ENCODE measurements around the gene MZF1.
A peak's percentile ranks its signal among the peaks of the same experiment; 100 is the strongest.

The MZF1 gene

GRCh38 chr19:58531034-58531840 lies 41.9 kb downstream of the MZF1 start:
- H3K4me3 ChIP-seq (replicated peaks in 1 of 2; ENCODE audit: low read depth in 2 of 2, low read length in 2 of 2) = no peak overlapping the region

GRCh38 chr19:58529405-58529804 lies 43.7 kb downstream of the MZF1 start:
- no peak for DNase-seq (ENCODE audit: low read depth in 2 of 2)
- H3K4me3 ChIP-seq (replicated peaks in 1 of 2; ENCODE audit: low read depth in 2 of 2, low read length in 2 of 2) = no peak overlapping the region
- no peak for TF ChIP-seq CTCF (IDR thresholded peaks at IDR 0.05; ENCODE audit: low read depth, low read length)

More at GRCh38 chr19:58531034-58531840, 41.9 kb downstream of the MZF1 start:
- no peak for DNase-seq (ENCODE audit: low read depth in 2 of 2)
- no peak for TF ChIP-seq CTCF (IDR thresholded peaks at IDR 0.05; ENCODE audit: low read depth, low read length)

- TF ChIP-seq CTCF (IDR thresholded peaks at IDR 0.05; ENCODE audit: low read depth, low read length) = no peak
- H3K4me3 ChIP-seq (replicated peaks in 1 of 2; ENCODE audit: low read depth in 2 of 2, low read length in 2 of 2) = no peak overlapping the region
- DNase-seq (ENCODE audit: low read depth in 2 of 2) = no peak
These were observed 50.4 kb downstream of the MZF1 start for GRCh38 chr19:58522709-58523108.

GRCh38 chr19:58521651-58522050 lies 51.5 kb downstream of the MZF1 start:
- no peak for TF ChIP-seq CTCF (IDR thresholded peaks at IDR 0.05; ENCODE audit: low read depth, low read length)
- no peak for DNase-seq (ENCODE audit: low read depth in 2 of 2)
- no peak overlapping the region for H3K4me3 ChIP-seq (replicated peaks in 1 of 2; ENCODE audit: low read depth in 2 of 2, low read length in 2 of 2)

- H3K4me3 ChIP-seq (replicated peaks in 1 of 2; ENCODE audit: low read depth in 2 of 2, low read length in 2 of 2) = peak overlapping the region; percentile 84 to 85
- DNase-seq (ENCODE audit: low read depth in 2 of 2) = no peak
These were observed 52.9 kb downstream of the MZF1 start for GRCh38 chr19:58520257-58520599.

GRCh38 chr19:58519355-58520256 lies 53.5 kb downstream of the MZF1 start, which contains the start of gene ZBTB45:
ZBTB45 (minus strand) TSS chr19:58519810; CDS start chr19:58517673, 2,137 bp downstream.
- peak; percentile 55 for TF ChIP-seq CTCF (IDR thresholded peaks at IDR 0.05; ENCODE audit: low read depth, low read length)
- peak; percentile 98 for DNase-seq (ENCODE audit: low read depth in 2 of 2)
- H3K4me3 ChIP-seq (replicated peaks in 1 of 2; ENCODE audit: low read depth in 2 of 2, low read length in 2 of 2) = peak within 1 kb of the TSS; percentile 84 to 85

More at GRCh38 chr19:58520257-58520599, 52.9 kb downstream of the MZF1 start:
- no peak for TF ChIP-seq CTCF (IDR thresholded peaks at IDR 0.05; ENCODE audit: low read depth, low read length)

Measured in cardiac fibroblast (primary cell).